ENCODE results near the gene SOD1.
"Not testable (repeated sequence)": the region's sequence is repeated elsewhere in the genome, so short reads cannot be mapped to it uniquely, and the experiment has no call there.

SOD1 gene

GRCh38 chr21:31636874-31637273, 22.6 kb upstream of the SOD1 start:
- DNase-seq (ENCODE audit: low spot score) = no peak
- no peak for TF ChIP-seq CTCF (conservative IDR thresholded peaks at IDR 0.05; ENCODE audit: low read depth)
- ChIA-PET CTCF (interaction anchor here (0.7 kb wide), 2 partner anchors 19 to 193 kb away, joined by 3 read pairs; no protein-coding TSS in a partner anchor), POLR2A (ENCODE audit: low non-redundant PET) (interaction anchor here (0.7 kb wide), 1 partner anchor 413 kb away, joined by 3 read pairs; no protein-coding TSS in a partner anchor)
- H3K27ac ChIP-seq = no peak overlapping the region

- CTCF ChIA-PET = no interaction called here
- no peak for DNase-seq (ENCODE audit: low spot score)
- no peak overlapping the region for H3K27ac ChIP-seq
- TF ChIP-seq CTCF (conservative IDR thresholded peaks at IDR 0.05; ENCODE audit: low read depth) = no peak
- POLR2A ChIA-PET (ENCODE audit: low non-redundant PET) = no interaction called here
Measured at GRCh38 chr21:31641416-31641922, 18.0 kb upstream of the SOD1 start.

DNA sequence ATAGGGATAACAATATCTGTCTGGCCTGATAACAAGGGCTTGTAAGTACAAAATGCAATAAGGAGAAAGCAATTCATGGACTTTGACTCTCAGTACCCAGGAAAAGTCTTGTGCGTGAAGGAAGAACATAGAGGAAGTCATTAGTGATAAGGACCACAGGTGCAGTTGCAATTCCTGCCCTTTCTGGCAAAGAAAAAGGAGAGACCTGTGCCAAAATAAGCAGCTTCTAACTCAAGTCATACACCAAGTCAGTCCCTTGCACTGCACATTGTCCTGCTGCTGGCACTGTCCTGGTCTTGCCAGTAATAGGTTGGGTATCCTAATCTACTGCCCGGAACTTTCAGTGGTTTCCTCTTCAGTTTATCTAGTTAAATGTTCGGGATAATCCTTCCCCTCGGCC, 14.8 kb upstream of the SOD1 start:
- DNase-seq (ENCODE audit: low spot score) = no peak
- POLR2A ChIA-PET (ENCODE audit: low non-redundant PET) = no interaction called here
- CTCF ChIA-PET = no interaction called here
- TF ChIP-seq CTCF (conservative IDR thresholded peaks at IDR 0.05; ENCODE audit: low read depth) = no peak
- no peak overlapping the region for H3K27ac ChIP-seq

GRCh38 chr21:31647650-31648049, 11.8 kb upstream of the SOD1 start:
- CTCF ChIA-PET = no interaction called here
- no peak for TF ChIP-seq CTCF (conservative IDR thresholded peaks at IDR 0.05; ENCODE audit: low read depth)
- no peak for DNase-seq (ENCODE audit: low spot score)
- no peak overlapping the region for H3K27ac ChIP-seq
- POLR2A ChIA-PET (ENCODE audit: low non-redundant PET) = no interaction called here

GRCh38 chr21:31650930-31651329, 8.6 kb upstream of the SOD1 start:
- ChIA-PET POLR2A (ENCODE audit: low non-redundant PET) (no interaction called here), CTCF (interaction anchor here (0.5 kb wide), 1 partner anchor 1038 kb away, joined by 4 read pairs; no protein-coding TSS in a partner anchor)
- DNase-seq (ENCODE audit: low spot score) = no peak
- no peak overlapping the region for H3K27ac ChIP-seq
- TF ChIP-seq CTCF (conservative IDR thresholded peaks at IDR 0.05; ENCODE audit: low read depth) = no peak

GRCh38 chr21:31651491-31651890, 8.0 kb upstream of the SOD1 start:
- POLR2A ChIA-PET (ENCODE audit: low non-redundant PET); DNase-seq (ENCODE audit: low spot score); H3K27ac ChIP-seq: not testable (repeated sequence)
- CTCF ChIA-PET = interaction anchor here (0.5 kb wide), 1 partner anchor 1038 kb away, joined by 4 read pairs; no protein-coding TSS in a partner anchor

GRCh38 chr21:31654340-31654739, 5.2 kb upstream of the SOD1 start:
- POLR2A ChIA-PET (ENCODE audit: low non-redundant PET) = no interaction called here
- no peak for DNase-seq (ENCODE audit: low spot score)
- CTCF ChIA-PET = no interaction called here

DNA sequence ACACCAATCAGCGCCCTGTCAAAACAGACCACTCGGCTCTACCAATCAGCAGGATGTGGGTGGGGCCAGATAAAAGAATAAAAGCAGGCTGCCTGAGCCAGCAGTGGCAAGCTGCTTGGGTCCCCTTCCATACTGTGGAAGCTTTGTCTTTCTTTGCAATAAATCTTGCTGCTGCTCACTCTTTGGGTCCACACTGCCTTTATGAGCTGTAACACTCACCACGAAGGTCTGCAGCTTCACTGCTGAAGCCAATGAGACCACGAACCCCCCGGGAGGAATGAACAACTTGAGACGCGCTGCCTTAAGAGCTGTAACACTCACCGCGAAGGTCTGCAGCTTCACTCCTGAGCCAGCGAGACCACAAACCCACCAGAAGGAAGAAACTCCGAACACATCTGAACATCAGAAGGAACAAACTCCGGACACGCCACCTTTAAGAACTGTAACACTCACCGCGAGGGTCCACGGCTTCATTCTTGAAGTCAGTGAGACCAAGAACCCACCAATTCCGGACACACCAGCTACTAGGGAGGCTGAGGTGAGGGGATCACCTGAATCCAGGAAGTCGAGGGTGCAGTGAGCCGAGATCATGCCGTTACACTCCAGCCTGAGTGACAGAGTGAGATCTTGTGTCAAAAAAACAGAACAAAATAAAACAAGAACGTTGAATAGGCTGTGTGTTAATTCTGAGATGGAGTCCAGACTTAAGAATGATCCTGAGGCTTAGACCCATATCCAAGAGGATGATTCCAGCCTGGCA, 4.5 kb upstream of the SOD1 start:
- CTCF ChIA-PET; DNase-seq (ENCODE audit: low spot score); POLR2A ChIA-PET (ENCODE audit: low non-redundant PET); H3K27ac ChIP-seq: not testable (repeated sequence)

More at GRCh38 chr21:31654340-31654739, 5.2 kb upstream of the SOD1 start:
- no peak for TF ChIP-seq CTCF (conservative IDR thresholded peaks at IDR 0.05; ENCODE audit: low read depth)
- no peak overlapping the region for H3K27ac ChIP-seq

Measured in RWPE1 (cell line).